Measurements from ENCODE around the gene MTMR1.

MTMR1 gene

DNA sequence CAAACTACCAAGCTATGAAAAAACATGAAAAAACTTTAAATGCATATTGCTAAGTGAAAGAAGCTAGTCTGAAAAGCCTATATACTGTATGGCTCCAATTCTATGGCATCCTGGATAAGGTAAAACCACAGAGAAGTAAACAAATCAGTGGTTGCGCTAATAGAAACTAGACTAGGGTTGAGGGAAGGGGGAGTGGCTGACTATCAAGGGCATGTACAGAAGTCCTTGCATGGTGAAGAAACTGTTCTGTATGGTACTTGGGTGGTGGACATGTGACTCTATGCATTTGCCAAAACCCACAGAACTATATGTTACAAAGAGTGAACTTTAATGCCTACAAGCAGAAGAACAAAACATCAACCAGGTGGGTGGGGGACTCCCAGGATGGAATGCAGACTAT is 96.8 kb downstream of the MTMR1 start:
- no peak for DNase-seq (ENCODE audit: low read depth)

DNA sequence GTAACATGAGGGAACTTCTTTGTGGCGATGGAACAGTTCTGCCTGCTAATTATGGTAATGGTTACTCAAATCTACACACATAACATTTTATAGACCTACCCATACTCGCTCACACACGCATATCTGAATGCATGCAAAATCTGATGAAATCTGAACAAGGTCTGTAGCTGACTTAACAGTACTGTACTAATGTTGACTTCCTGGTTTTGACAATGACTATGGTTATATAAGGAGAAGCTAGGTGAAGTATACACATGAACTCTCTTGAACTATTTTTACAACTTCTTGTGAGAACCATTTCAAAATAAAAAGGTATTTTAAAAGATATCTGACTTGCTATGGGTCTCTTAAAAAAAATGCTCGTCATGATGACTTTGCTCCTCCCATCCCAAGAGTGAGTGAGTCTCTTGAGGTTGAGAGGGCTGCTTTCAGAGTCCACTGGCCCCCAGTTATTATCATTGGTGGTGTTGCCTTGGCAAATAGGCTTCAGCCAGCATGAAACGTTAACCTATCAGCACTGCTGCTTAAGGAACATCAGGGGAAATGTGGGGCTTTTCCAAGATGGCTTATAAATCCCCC is 99.8 kb downstream of the MTMR1 start:
- DNase-seq (ENCODE audit: low read depth) = no peak

DNA sequence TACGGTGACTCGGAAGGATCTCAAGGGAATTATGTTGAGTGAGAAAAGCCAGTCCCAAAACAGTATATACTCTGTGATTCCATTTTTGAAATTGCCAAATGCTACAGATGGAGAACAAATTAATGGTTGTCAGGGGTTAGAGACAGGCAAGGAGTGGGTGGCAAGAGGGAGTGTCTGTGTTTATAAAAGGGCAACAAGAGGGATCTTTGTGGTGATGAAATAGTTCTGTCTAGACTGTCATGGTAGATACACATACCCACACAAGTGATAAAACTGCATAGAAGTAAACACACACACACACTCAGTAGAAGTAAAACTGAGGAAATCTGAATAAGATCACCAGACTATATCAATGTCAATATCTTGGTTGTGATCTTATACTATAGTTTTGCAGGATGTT is 112.5 kb downstream of the MTMR1 start:
- no peak for DNase-seq (ENCODE audit: low read depth)

DNA sequence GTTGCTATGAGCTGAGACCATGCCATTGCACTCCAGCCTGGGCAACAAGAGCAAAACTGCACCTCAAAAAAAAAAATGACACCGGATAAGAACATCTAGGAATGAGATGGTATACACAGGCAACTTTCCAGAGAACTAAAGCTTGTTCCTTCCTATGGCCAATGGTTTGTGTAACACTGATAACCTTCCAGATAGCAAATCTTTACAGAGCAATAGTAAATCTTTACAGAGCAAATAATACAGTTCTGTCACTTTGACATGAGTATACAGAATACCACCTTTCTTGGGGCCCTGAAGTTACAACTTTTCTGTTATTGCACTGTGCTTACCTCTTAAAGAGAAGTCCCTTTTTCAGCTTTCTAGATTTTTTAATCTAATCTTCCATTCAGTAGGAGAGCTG is 113.6 kb downstream of the MTMR1 start:
- no peak for DNase-seq (ENCODE audit: low read depth)

DNA sequence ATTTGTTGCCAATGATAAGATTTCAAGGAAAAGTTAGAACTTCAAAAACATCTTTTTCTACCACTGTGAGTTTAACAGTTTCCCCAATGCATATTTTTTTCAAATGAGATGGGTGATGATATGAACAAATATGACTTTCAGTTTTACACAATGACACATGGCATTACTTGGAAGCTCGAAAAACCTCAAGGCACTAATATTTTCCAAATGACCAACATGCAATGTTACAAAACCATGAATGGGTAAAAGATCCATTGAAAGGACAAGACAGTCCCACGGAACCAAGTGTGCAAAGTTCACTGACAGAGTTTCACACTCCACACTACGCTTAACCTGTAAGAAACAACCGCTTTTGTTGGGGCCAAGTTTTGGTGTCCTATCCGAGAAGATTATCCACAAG is 120.7 kb downstream of the MTMR1 start:
- no peak for DNase-seq (ENCODE audit: low read depth)
